Stimulated activated CD8-positive, alpha-beta memory T cell treated with anti-CD3 and anti-CD28 coated beads, Interleukin-15, amount 100 ng/mL, for 1 hour (primary cell): ENCODE measurements around the gene KIFAP3.
"Not testable (repeated sequence)": the region's sequence is repeated elsewhere in the genome, so short reads cannot be mapped to it uniquely, and the experiment has no call there.

Source experiments
- DNase-seq: peaks from one replicate; pipeline ENCODE4 v3.0.0-alpha.2; 2020; ENCODE audit warnings: low read depth

The KIFAP3 gene

GRCh38 chr1:169886931-169887330, 187.6 kb downstream of the KIFAP3 start:
- DNase-seq, result no peak

DNA sequence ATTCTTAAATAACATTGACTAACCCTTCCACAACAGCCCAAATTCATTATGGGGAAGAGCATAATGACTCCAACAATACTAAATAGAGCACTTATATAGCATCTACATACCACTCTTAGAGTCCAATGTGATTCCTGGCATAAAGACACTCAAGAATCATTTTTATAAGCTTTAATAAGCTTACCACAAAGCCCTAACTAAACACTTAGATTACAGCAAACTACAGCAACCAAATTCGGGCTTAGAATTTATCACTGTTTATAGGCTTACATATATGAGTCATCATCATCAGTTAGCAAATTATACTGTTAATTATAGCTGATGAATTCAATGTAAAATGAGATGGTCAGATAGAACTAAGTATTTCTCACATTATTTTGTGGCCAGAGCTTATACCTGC, 188.1 kb downstream of the KIFAP3 start:
- DNase-seq, result no peak

DNA sequence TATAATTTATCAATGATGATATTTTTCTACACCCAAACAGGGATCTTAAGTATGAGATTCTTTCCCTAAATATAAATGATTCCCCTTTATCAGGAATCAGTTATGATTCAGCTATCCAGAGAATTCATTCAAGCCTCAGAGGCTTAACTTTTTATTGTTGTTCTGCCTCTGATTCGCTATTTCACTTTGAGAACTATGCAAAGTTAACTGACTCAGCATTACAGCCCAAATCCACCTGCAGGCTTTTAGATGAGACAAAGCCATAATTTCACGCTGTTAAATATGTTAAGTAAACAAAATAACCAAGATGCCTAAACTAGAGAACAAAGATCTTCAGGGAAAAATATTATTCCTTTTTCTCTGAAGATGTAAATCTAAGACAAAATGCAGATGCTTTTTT, 189.3 kb downstream of the KIFAP3 start:
- DNase-seq, result no peak

DNA sequence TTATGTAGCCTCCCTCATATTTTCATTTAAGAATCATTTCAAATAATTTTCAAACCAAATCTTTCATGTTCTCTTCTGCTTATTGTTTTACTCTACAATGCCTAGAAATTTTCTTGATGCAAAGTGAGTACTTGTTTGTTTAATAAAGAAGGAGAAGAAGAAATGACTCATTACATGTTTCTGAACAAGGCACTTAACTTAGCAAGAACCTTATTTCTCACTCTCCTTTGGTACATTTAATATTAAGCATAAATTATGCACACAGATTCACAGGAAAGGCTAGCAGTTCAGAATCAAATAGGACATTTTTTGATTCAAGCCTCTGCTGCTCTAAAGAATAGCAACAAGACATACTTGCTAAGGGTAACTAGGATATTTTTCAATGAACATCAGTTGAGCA, 189.9 kb downstream of the KIFAP3 start:
- no peak for DNase-seq

- DNase-seq, result no peak
Observed at GRCh38 chr1:169882039-169882511, 192.4 kb downstream of the KIFAP3 start.

- no peak for DNase-seq
Observed at GRCh38 chr1:169879034-169879840, 195.3 kb downstream of the KIFAP3 start.

DNA sequence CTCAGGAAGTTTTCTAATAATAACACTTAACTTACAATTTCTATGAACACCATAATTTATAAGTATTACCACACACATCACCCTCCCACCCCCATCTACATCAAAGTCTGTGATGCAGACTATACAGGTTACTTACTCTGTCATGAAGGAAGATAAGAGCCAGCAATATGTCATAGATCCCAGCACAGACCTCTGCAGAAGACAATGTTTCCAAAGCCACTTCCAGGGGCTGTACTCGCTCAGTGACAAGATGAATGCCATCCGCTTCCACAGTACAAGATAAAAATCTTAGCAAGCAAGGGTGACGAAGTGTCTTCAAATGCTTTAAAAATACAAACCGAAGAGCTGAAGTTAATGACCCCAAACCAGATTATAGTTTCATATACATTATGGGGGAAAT, 196.0 kb downstream of the KIFAP3 start:
- no peak for DNase-seq

DNA sequence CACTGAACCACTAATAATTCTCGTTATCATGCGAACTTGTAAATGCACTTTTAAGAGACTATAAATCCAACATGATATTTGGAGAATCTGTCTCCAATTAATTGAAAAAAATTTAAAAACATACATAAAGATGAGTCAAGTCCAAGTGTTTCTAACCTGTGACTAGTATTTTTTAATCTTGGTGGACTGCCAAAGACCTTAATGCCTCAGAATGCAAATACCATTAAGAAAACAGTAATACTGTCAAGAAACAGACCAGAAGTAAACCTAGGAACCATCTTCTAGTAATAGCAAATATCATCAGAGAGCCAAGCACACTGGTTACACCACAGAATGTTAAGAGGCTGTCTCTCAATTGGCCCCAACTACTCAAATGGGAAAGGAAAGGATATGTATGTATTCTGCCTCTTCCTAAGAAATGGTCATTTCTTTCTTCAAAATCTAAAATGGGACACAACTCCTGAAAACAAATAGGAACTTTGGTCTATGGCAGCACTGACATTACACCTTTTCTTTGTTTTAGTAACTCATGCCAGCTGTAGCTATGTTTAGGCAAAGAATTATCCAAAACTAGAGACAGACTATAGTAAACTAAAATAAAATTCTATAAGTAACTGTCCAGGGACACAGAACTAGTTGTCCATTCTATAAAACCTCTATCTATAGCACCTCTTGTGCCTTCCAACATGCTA, 196.5 kb downstream of the KIFAP3 start:
- no peak for DNase-seq

GRCh38 chr1:169874229-169874628, 200.3 kb downstream of the KIFAP3 start:
- no peak for DNase-seq

DNA sequence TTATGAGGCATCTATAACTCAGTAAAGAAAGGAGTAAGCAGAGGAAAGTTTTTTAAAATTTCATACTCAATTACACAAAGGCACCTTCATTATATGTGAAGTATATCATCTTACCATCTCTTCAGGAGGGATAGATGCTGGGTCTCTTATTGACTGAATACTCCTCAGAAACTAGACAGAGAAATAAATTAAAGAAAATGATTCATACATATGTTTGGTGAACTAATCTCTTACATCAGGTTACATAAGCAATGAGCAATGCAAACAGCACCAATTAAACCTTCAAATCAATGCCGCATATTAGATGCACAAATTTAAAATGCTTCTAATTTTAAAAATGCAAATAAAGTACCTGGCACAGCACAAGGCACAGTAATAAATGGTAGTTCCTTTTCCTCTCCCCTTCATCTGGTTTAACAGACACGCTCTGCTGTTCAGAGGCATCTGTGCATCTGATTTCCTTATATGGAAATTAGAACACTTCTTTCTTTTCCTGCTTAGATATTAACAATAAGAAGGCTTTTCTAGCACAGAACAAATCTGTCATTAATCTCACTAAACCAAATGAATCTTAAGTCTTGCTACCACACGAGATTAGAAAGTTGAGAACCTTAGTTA, 200.8 kb downstream of the KIFAP3 start:
- no peak for DNase-seq

GRCh38 chr1:169872906-169873305, 201.6 kb downstream of the KIFAP3 start:
- DNase-seq, result no peak

- not testable (repeated sequence) for DNase-seq
Observed at GRCh38 chr1:169871988-169872387, 202.5 kb downstream of the KIFAP3 start.
